ENCODE results near the gene GNG8. TPM values are rescaled to one million over a fixed set of nuclear protein-coding genes. Genes with fewer than 3 reads are reported as not detected.

Gene GNG8
- total and polyA plus RNA-seq, 9 of the 15 experiments (the other 6 are each of a cell fraction or from before 2014, with no cell fraction given): 1.3 TPM; not detected in 8

GRCh38 chr19:46600384-46601317 is 35.4 kb downstream of the GNG8 start (continued):
- no peak for TF ChIP-seq ZFP91 (CRISPR knock-in tag; IDR thresholded peaks at IDR 0.05)
- TF ChIP-seq ASH1L (IDR thresholded peaks at IDR 0.05; ENCODE audit: borderline replicate concordance, low read depth, partially characterized antibody): peak; percentile 97
- TF ChIP-seq ZKSCAN8 (CRISPR knock-in tag; IDR thresholded peaks at IDR 0.05): peak; percentile 100
- TF ChIP-seq CHAMP1 (IDR thresholded peaks at IDR 0.05): peak; percentile 98
- TF ChIP-seq HNRNPUL1 (IDR thresholded peaks at IDR 0.05; ENCODE audit: low read length): no peak
- TF ChIP-seq POLR2AphosphoS2 (IDR thresholded peaks at IDR 0.05; ENCODE audit: low read length): no peak
- TF ChIP-seq CBX2 (IDR thresholded peaks at IDR 0.05; ENCODE audit: insufficient read depth, low read length, poor library complexity, severe bottlenecking): no peak
- TF ChIP-seq PATZ1 (CRISPR knock-in tag; IDR thresholded peaks at IDR 0.05; ENCODE audit: borderline replicate concordance): peak; percentile 33; the same call in 1 of the 2 replicates
- no peak for TF ChIP-seq ZC3H4 (CRISPR knock-in tag; IDR thresholded peaks at IDR 0.05; ENCODE audit: borderline replicate concordance)
- peak; percentile 56; the same call in 1 of the 2 replicates for TF ChIP-seq ELF4 (CRISPR knock-in tag; IDR thresholded peaks at IDR 0.05)
- TF ChIP-seq ATF6 (CRISPR knock-in tag; IDR thresholded peaks at IDR 0.05): no peak
- peak; percentile 83 for TF ChIP-seq TAF9B (IDR thresholded peaks at IDR 0.05; ENCODE audit: partially characterized antibody)
- TF ChIP-seq ZNF217 (CRISPR knock-in tag; IDR thresholded peaks at IDR 0.05): no peak
- peak; percentile 77 for TF ChIP-seq ZFP36 (IDR thresholded peaks at IDR 0.05; ENCODE audit: low read depth, low read length, partially characterized antibody)
- TF ChIP-seq ID3 (CRISPR knock-in tag; IDR thresholded peaks at IDR 0.05): no peak; the same call in 1 of the 2 replicates
- peak; percentile 97 for TF ChIP-seq ID3 (tag; IDR thresholded peaks at IDR 0.05)
- no peak for TF ChIP-seq ZNF445 (CRISPR knock-in tag; IDR thresholded peaks at IDR 0.05; ENCODE audit: low read depth)
- no peak for TF ChIP-seq MEF2A (IDR thresholded peaks at IDR 0.05; ENCODE audit: control insufficient read depth, low read depth, low read length)

Measured in K562 (cell line).